Liver (tissue), 9 donors: Measurements from ENCODE around the gene ZNF398. TPM values are rescaled to one million over a fixed set of nuclear protein-coding genes. Genes with fewer than 3 reads are reported as not detected.

ENCODE experiments used
- DNase-seq: peaks from one replicate; pipeline ENCODE4 v3.0.0-alpha.2; 2017; ENCODE audit warnings: low spot score
- H3K27ac ChIP-seq, 2 donors: one replicate each; pipeline ENCODE4 v1.7.0; 2013; ENCODE audit warnings: inconsistent platforms in 2 of 2, low read length in 2 of 2, control low read depth in 1 of 2, low read depth in 1 of 2, mild to moderate bottlenecking in 1 of 2
- H3K27me3 ChIP-seq, 4 donors: one replicate each; pipeline versions ENCODE4 v1.6.1 to v1.7.0; 2013; ENCODE audit warnings: low read length in 3 of 4, inconsistent platforms in 1 of 4, mild to moderate bottlenecking in 1 of 4, moderate library complexity in 1 of 4; ENCODE audit not compliant: control insufficient read depth in 4 of 4, insufficient read depth in 4 of 4
- H3K36me3 ChIP-seq, 4 donors: one replicate each; pipeline versions ENCODE4 v1.6.1 to v1.7.0; 2013; ENCODE audit warnings: low read length in 3 of 4, mild to moderate bottlenecking in 3 of 4, low read depth in 1 of 4, moderate library complexity in 1 of 4; ENCODE audit not compliant: control insufficient read depth in 4 of 4, insufficient read depth in 3 of 4
- H3K4me1 ChIP-seq, 4 donors: one replicate each; pipeline versions ENCODE4 v1.6.1 to v1.7.0; 2013; ENCODE audit warnings: low read length in 3 of 4, mild to moderate bottlenecking in 3 of 4, moderate library complexity in 1 of 4; ENCODE audit not compliant: control insufficient read depth in 4 of 4, insufficient read depth in 4 of 4
- H3K4me3 ChIP-seq, 3 donors: one replicate each; pipeline versions ENCODE4 v1.6.1 to v1.7.0; 2013; ENCODE audit warnings: low read length in 3 of 3, control low read depth in 1 of 3, low read depth in 1 of 3, mild to moderate bottlenecking in 1 of 3
- H3K9ac ChIP-seq, 2 donors: one replicate each; pipeline ENCODE4 v1.7.0; 2013; ENCODE audit warnings: low read length in 2 of 2, mild to moderate bottlenecking in 2 of 2, moderate library complexity in 2 of 2, control low read depth in 1 of 2, low read depth in 1 of 2
- H3K9me3 ChIP-seq, 4 donors: one replicate each; pipeline versions ENCODE4 v1.6.1 to v1.7.0; 2013; ENCODE audit warnings: low read length in 3 of 4; ENCODE audit not compliant: control insufficient read depth in 4 of 4
- EGR1 ChIP-seq, 2 donors: IDR thresholded peaks; 2 replicates each; pipeline ENCODE4 v1.6.1; 2016 to 2018; ENCODE audit warnings: antibody characterized with exemption in 2 of 2, low read depth in 2 of 2
- FOXA1 ChIP-seq: IDR thresholded peaks from 2 replicates; pipeline ENCODE4 v1.6.1; 2016; ENCODE audit warnings: antibody characterized with exemption
- FOXA2 ChIP-seq: IDR thresholded peaks from 2 replicates; pipeline ENCODE4 v1.6.1; 2016; ENCODE audit warnings: antibody characterized with exemption
- GABPA ChIP-seq, 2 donors: IDR thresholded peaks in 1 of 2; conservative IDR thresholded peaks in 1 of 2; 2 replicates each; pipeline ENCODE4 v1.6.1; 2016; ENCODE audit warnings: antibody characterized with exemption in 2 of 2, mild to moderate bottlenecking in 1 of 2, moderate library complexity in 1 of 2
- HNF4A ChIP-seq, 2 donors: conservative IDR thresholded peaks; 2 replicates each; pipeline ENCODE4 v1.6.1; 2016; ENCODE audit warnings: antibody characterized with exemption in 2 of 2, mild to moderate bottlenecking in 2 of 2
- HNF4G ChIP-seq: IDR thresholded peaks from 2 replicates; pipeline ENCODE4 v1.6.1; 2016; ENCODE audit warnings: antibody characterized with exemption
- JUND ChIP-seq, 2 donors: IDR thresholded peaks; 2 replicates each; pipeline ENCODE4 v1.6.1; 2016; ENCODE audit warnings: antibody characterized with exemption in 2 of 2
- NR2F2 ChIP-seq: IDR thresholded peaks from 2 replicates; pipeline ENCODE4 v1.6.1; 2016; ENCODE audit warnings: antibody characterized with exemption
- RAD21 ChIP-seq, 2 donors: IDR thresholded peaks; 2 replicates each; pipeline ENCODE4 v1.6.1; 2016; ENCODE audit warnings: antibody characterized with exemption in 2 of 2, mild to moderate bottlenecking in 2 of 2
- REST ChIP-seq: IDR thresholded peaks from 2 replicates; pipeline ENCODE4 v1.6.1; 2016; ENCODE audit warnings: antibody characterized with exemption, mild to moderate bottlenecking
- RXRA ChIP-seq, 2 donors: IDR thresholded peaks; 2 replicates each; pipeline ENCODE4 v1.6.1; 2017 to 2018; ENCODE audit warnings: antibody characterized with exemption in 2 of 2, mild to moderate bottlenecking in 1 of 2
- SP1 ChIP-seq: IDR thresholded peaks from 2 replicates; pipeline ENCODE4 v1.6.1; 2018; ENCODE audit warnings: antibody characterized with exemption, mild to moderate bottlenecking
- TAF1 ChIP-seq: conservative IDR thresholded peaks from 2 replicates; pipeline ENCODE4 v1.6.1; 2016; ENCODE audit warnings: antibody characterized with exemption, mild to moderate bottlenecking
- YY1 ChIP-seq: IDR thresholded peaks from 2 replicates; pipeline ENCODE4 v1.6.1; 2016; ENCODE audit warnings: antibody characterized with exemption, mild to moderate bottlenecking
- ZBTB33 ChIP-seq: IDR thresholded peaks from 2 replicates; pipeline ENCODE4 v1.6.1; 2016; ENCODE audit warnings: antibody characterized with exemption
- WGBS: extraction: QIAGEN DNeasy Blood & Tissue Kit; methylation state at CpG from one replicate; pipeline ENCODE4 v1.1.7; 2013; 5-methylcytosine and 5-hydroxymethylcytosine counted together
- polyA plus RNA-seq, 2 donors: library from polyadenylated mRNA; stranded (reverse) in 1 of 2; unstranded in 1 of 2; fragments of 200-250 nt in 1 of 2; fragments of >200 nt in 1 of 2; fragmentation: Nextera tagmentation in 1 of 2; extraction: Ambion mirVana in 1 of 2; gene quantifications; one replicate each; pipeline versions ENCODE4 v1.2.1 to v1.2.3, GENCODE V29; 2013 to 2015
- total RNA-seq, 2 donors: library from RNA; depleted of rRNA; stranded (reverse); fragments of >200 nt; gene quantifications; one replicate each; pipeline ENCODE4 v1.2.3, GENCODE V29; 2014
- TF ChIP-seq, protein P1 (sequence below): fragments of 150-350 bp; IDR thresholded peaks from 2 replicates; pipeline ENCODE4 v1.5.1; 2017; ENCODE audit warnings: improper control_type of control experiment, low read depth, low read length; ENCODE audit not compliant: missing input control
- TF ChIP-seq, protein P2 (sequence below): IDR thresholded peaks from 2 replicates; pipeline ENCODE4 v1.6.1; 2016; ENCODE audit warnings: antibody characterized with exemption
- TF ChIP-seq, protein P3 (sequence below): IDR thresholded peaks from 2 replicates; pipeline ENCODE4 v1.6.1; 2016; ENCODE audit warnings: antibody characterized with exemption
- donor health status: healthy.
- donor health status: healthy.
- donor health status: healthy.
- donor health status: healthy.
- donor health status: healthy.

The ZNF398 gene
- total and polyA plus RNA-seq, 4 donors = 1.5 to 7.8 (median 4.5) TPM

DNA sequence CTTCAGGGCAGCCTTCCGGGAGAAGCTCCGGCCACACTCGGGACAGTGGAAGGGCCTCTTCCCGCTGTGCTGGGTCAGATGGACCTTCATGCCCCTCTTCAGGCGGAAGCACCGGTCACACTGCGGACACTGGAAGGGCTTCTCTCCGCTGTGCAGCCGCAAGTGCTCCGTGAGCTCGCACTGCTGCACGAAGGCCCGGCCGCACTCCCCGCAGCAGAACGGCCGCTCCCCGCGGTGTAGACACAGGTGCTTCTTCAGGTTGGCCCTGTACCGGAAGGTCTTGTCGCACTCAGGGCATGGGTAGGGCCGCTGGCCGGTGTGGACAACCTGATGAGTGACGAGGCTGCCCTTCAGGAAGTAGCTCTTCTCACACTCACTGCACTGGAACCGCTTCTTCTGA lies 42.5 kb upstream of the ZNF398 start (continued):
- TF ChIP-seq, protein P1, sequence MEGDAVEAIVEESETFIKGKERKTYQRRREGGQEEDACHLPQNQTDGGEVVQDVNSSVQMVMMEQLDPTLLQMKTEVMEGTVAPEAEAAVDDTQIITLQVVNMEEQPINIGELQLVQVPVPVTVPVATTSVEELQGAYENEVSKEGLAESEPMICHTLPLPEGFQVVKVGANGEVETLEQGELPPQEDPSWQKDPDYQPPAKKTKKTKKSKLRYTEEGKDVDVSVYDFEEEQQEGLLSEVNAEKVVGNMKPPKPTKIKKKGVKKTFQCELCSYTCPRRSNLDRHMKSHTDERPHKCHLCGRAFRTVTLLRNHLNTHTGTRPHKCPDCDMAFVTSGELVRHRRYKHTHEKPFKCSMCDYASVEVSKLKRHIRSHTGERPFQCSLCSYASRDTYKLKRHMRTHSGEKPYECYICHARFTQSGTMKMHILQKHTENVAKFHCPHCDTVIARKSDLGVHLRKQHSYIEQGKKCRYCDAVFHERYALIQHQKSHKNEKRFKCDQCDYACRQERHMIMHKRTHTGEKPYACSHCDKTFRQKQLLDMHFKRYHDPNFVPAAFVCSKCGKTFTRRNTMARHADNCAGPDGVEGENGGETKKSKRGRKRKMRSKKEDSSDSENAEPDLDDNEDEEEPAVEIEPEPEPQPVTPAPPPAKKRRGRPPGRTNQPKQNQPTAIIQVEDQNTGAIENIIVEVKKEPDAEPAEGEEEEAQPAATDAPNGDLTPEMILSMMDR = no peak
- TF ChIP-seq JUND (IDR thresholded peaks at IDR 0.05) (no peak), EGR1 (IDR thresholded peaks at IDR 0.05; ENCODE audit: low read depth in 2 of 2) (no peak)

DNA sequence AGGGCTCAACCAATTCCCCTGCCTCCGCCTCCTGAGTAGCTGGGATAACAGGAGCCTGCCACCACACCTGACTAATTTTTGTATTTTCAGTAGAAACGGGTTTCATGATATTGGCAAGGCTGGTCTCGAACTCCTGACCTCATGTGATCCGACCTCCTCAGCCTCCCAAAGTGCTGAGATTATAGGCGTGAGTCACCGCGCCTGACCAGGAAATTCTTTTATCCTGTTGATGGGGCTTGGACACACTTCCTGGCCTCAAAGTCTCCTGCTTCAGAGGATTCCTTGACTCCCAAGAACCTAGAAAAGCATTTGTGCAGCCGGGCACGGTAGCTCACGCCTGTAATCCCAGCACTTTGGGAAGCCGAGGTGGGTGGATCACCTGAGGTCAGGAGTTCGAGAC lies 37.3 kb upstream of the ZNF398 start:
- Histone ChIP-seq H3K36me3 (peaks cover 0 to under 1% (median 0%) of the 10 kb centered on the region in 4 donors), H3K27me3 (no peaks in the 10 kb centered on the region), H3K4me1 (no peaks in the 10 kb centered on the region), H3K9me3 (no peaks in the 10 kb centered on the region), H3K27ac (no peak overlapping the region), H3K4me3 (no peak overlapping the region), H3K9ac (no peak overlapping the region)
- WGBS = 93% methylated on average over 12 of the region's 12 CpGs
- no peak for DNase-seq
- TF ChIP-seq, protein P1 = no peak
- TF ChIP-seq FOXA1 (no peak), SP1 (no peak), RAD21 (IDR thresholded peaks at IDR 0.05) (no peak), EGR1 (IDR thresholded peaks at IDR 0.05; ENCODE audit: low read depth in 2 of 2) (no peak), JUND (IDR thresholded peaks at IDR 0.05) (no peak), HNF4A (conservative IDR thresholded peaks at IDR 0.05) (no peak), ZBTB33 (no peak), NR2F2 (no peak), HNF4G (no peak), RXRA (IDR thresholded peaks at IDR 0.05) (no peak), REST (no peak), FOXA2 (no peak), YY1 (no peak), TAF1 (no peak), GABPA (IDR thresholded peaks at IDR 0.05 in 1 of 2, conservative IDR thresholded peaks at IDR 0.05 in 1 of 2) (no peak)
- TF ChIP-seq, protein P2, sequence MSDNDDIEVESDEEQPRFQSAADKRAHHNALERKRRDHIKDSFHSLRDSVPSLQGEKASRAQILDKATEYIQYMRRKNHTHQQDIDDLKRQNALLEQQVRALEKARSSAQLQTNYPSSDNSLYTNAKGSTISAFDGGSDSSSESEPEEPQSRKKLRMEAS = no peak
- TF ChIP-seq, protein P3, sequence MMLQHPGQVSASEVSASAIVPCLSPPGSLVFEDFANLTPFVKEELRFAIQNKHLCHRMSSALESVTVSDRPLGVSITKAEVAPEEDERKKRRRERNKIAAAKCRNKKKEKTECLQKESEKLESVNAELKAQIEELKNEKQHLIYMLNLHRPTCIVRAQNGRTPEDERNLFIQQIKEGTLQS = no peak
